HG03469 (cell line): ENCODE data around the gene FBLN7.
"Not testable (repeated sequence)": the region's sequence is repeated elsewhere in the genome, so short reads cannot be mapped to it uniquely, and the experiment has no call there.

Experiments
- ATAC-seq: cut with Tn5 transposase; IDR thresholded peaks from one replicate; pipeline ENCODE4 v1.9.1; 2021; ENCODE audit warnings: mild to moderate bottlenecking, moderate library complexity, moderate number of reproducible peaks; ENCODE audit not compliant: unreplicated experiment

FBLN7 gene

GRCh38 chr2:112181571-112182290 lies 43.5 kb downstream of the FBLN7 start:
- no peak for ATAC-seq

DNA sequence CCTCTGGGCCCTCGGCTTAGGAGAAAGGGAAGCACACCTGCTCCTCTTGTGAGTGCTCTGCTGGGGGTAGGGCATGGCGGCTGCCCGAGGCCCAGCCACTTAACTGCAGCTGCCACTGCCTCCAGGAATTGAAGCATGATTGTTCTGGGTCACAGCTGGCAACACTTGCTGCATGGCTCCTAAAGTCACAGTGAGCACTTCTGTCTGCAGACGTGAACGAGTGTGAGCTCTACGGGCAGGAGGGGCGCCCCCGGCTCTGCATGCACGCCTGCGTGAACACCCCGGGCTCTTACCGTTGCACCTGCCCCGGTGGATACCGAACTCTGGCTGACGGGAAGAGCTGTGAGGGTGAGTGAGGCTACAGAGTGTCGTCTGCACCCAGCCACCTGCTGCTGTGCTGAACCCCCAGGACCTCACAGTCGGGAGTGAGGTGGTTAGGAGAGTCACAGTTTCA lies 44.4 kb downstream of the FBLN7 start:
- ATAC-seq, result no peak

- no peak for ATAC-seq
These were observed 45.3 kb downstream of the FBLN7 start for GRCh38 chr2:112183327-112184025.

- ATAC-seq, result no peak
These were observed 45.9 kb downstream of the FBLN7 start for GRCh38 chr2:112184121-112184520.

DNA sequence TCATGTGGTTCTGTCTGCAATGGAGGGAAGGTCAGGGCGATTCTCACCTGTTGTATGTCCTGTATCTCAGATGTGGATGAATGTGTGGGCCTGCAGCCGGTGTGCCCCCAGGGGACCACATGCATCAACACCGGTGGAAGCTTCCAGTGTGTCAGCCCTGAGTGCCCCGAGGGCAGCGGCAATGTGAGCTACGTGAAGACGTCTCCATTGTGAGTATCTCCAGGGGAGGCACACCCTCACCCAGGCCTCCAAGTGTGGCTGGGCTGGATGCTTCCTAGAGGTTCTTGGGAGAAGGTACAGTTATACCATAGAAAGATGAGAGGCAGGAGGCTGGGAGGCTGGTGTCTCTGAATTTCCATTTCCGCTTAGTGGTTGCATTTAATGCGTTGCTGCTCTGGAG lies 46.9 kb downstream of the FBLN7 start:
- no peak for ATAC-seq

DNA sequence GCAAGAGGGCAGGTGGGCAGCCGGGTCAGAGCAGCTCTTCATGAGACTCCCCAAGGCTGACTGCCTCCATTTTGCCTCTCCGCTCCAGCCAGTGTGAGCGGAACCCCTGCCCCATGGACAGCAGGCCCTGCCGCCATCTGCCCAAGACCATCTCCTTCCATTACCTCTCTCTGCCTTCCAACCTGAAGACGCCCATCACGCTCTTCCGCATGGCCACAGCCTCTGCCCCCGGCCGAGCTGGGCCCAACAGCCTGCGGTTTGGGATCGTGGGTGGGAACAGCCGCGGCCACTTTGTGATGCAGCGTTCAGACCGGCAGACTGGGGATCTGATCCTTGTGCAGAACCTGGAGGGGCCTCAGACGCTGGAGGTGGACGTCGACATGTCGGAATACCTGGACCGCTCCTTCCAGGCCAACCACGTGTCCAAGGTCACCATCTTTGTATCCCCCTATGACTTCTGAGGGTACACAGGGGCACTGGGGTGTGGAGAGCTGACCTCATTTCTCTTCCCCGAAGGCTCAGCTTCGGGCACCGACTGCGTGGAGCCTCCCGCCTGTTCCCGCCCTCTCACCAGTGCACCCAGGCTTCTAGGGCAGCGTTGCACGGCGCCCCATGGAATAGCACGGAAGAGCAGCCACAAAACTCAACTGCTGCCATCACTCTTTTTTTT lies 49.0 kb downstream of the FBLN7 start:
- ATAC-seq, result no peak

- ATAC-seq, result no peak
These were observed 49.8 kb downstream of the FBLN7 start for GRCh38 chr2:112187805-112188596.

GRCh38 chr2:112189001-112189556 lies 50.9 kb downstream of the FBLN7 start:
- no peak for ATAC-seq

DNA sequence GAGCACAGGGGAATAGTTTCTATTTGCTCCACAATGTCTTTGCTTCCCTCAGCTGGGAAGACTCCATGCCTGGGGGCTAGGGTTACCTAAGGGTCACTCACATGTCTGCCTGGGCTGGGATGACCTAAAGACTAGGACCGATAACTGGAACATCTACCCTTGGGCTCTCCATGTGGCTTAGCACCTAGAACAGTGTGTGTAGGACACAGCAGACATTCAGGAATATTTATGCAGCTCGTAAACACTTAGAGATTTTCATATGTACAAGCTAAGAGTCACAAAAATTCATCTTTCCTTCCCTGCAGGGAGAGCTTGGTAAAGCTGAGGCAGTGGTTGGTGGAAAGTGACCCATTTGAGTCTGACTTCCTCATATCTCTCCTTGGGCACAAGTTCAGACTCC lies 55.8 kb downstream of the FBLN7 start:
- no peak for ATAC-seq

- ATAC-seq, result no peak
These were observed 56.3 kb downstream of the FBLN7 start for GRCh38 chr2:112194482-112194881.

DNA sequence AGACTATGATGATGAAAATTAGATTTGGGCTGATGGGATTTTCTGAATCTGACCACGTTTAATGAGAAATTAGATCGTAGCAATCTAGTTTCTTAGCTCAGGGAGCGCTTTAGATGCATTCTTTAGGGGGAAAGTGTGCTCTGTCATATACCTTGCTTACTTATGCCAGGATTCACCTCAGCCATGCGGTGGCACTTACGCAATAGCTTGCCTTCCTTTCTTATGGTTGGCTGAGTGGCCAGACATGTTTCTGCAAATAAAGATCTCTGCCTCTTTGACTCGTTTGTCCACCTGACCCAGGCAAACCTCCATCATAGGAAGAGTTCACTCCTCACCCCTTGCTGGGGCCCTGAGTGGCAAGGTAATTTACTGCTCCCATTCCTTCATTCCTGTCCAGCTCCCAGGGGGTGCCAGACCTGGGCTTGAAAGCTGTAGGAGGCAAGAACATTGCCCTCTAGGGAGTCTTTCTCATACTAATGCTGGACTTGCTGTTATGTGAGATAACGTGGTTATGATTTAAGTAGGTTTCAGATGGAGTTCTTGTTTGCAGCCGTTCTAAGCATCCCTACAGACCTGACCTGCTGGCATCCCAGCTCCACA lies 57.1 kb downstream of the FBLN7 start:
- no peak for ATAC-seq

- no peak for ATAC-seq
These were observed 57.8 kb downstream of the FBLN7 start for GRCh38 chr2:112195950-112196349.

- no peak for ATAC-seq
These were observed 59.7 kb downstream of the FBLN7 start for GRCh38 chr2:112197868-112198267.

DNA sequence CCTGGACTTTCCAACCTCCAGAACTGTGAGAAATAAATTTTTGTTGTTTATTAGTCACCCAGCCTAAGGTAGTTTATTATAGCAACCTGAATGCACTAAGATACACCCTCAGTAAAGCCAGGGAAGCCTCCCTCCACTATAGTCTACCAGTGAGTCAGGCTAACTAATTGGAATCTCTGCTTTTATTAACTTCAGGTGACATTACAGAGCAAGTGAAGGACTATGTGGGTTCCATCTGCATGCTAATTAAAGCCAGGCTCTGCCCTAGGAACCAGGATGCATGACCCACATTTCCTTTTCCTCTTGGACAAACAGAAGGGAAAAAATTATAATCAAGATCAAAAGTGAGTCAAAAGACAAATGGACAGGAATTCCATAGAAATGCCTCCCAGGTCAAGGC lies 60.6 kb downstream of the FBLN7 start:
- ATAC-seq, result no peak

- no peak for ATAC-seq
These were observed 61.0 kb downstream of the FBLN7 start for GRCh38 chr2:112199188-112199587.

DNA sequence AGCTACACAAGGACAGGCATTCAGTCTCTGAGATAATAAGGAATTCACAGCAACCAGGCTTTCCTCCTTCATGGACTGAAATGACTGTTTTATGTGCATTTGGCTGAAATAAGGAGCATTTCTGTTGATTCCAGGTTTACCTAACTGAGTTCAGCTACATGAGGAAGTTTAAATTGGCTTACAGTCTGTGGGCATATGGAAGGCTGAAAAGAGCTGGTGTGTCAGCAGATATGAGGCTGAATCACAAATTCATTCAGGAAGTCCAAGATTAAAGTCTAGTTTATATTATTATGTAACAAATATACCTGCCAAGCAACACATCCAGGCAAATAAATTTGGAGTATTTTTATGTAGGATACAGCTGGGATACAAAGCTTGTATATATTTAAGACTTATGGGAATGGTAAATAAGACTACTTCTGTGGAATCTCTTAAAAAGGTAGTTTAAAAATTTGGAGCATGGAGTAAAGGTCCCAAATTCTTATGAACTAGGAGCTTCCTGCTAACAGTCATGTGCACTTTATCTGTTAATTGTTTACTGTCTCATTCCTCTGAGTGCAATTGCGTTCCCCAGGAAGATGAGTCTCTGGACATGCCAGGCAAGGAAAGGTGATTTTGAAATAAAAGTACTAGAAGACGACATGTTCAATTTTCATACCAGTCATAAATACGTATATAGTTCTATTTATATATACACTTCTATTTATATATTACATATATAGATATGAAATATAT lies 63.7 kb downstream of the FBLN7 start:
- ATAC-seq, result no peak

- no peak for ATAC-seq
These were observed 66.2 kb downstream of the FBLN7 start for GRCh38 chr2:112204411-112204810.

DNA sequence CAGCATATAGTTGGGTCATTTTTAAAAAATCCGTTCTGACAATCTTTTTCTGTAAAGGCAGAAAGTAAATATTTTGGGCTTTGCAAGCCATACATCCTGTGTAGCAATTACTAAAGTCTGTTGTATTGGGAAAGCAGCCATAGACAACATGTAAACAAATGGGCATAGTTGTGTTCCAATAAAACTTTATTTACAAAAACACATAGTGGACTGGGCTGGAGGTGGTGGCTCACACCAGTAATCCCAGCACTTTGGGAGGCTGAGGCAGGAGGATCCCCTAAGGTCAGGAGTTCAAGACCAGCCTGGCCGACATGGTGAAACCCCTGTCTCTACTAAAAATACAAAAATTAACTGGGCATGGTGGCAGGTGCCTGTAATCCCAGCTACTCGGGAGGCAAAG lies 69.7 kb downstream of the FBLN7 start:
- ATAC-seq, result not testable (repeated sequence)

- no peak for ATAC-seq
These were observed 78.0 kb downstream of the FBLN7 start for GRCh38 chr2:112216167-112216566.

DNA sequence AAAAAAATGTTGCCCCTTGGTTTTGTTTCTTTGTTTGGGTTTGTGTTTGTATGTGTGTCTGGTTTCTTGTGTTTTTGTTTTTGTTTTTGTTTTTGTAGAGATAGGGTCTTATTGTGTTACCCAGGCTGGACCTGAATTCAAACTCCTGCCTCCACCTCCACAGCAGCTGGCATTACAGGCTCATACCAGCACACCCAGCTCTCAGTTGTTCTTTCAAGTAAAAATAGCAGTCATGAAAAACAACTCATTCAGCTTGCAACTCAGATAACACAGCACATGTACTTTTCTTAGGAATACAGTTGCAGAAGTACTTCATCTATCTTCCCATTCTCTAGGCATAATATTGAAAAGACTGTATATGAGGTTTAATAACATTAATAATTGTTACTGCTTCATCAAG lies 79.7 kb downstream of the FBLN7 start:
- no peak for ATAC-seq
